ENCODE data around the gene PKP3.
A peak's percentile ranks its signal among the peaks of the same experiment; 100 is the strongest.
"Not testable (repeated sequence)": the region's sequence is repeated elsewhere in the genome, so short reads cannot be mapped to it uniquely, and the experiment has no call there.

The PKP3 gene

DNA sequence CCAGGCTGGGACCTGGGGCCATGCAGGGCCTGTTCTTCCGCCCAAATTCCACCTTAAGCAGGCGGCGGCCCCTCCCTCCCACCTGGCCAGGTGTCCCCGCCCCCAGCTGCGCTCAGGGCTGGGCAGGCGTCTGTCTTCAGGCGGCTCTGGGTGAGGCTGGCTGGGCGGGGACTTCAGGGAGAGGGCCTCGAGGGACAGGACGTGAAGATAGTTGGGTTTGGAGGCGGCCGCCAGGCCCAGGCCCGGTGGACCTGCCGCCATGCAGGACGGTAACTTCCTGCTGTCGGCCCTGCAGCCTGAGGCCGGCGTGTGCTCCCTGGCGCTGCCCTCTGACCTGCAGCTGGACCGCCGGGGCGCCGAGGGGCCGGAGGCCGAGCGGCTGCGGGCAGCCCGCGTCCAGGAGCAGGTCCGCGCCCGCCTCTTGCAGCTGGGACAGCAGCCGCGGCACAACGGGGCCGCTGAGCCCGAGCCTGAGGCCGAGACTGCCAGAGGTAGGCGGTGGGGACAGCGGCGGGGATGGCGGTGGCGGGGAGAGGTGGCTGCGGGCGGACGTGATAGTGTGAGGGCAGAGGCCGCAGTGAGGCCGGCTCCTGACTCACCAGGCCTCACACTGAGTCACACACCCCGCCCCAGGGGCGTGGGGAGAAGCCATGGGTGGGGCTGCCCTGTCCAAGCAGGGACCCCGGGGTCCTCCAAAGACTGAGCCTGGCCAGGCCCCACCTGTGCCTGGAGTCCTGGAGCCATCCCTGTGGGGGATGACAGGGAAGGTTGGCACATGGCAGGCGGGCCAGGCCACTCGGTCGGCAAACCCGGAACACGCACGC lies at the start of gene PKP3:
Gene PKP3 (plus strand): TSS at position 176 of the 824 bp plus-strand sequence. CDS start 84 bp downstream, at position 260.
- no peak for DNase-seq (ENCODE audit: low read depth in 3 of 3)

DNA sequence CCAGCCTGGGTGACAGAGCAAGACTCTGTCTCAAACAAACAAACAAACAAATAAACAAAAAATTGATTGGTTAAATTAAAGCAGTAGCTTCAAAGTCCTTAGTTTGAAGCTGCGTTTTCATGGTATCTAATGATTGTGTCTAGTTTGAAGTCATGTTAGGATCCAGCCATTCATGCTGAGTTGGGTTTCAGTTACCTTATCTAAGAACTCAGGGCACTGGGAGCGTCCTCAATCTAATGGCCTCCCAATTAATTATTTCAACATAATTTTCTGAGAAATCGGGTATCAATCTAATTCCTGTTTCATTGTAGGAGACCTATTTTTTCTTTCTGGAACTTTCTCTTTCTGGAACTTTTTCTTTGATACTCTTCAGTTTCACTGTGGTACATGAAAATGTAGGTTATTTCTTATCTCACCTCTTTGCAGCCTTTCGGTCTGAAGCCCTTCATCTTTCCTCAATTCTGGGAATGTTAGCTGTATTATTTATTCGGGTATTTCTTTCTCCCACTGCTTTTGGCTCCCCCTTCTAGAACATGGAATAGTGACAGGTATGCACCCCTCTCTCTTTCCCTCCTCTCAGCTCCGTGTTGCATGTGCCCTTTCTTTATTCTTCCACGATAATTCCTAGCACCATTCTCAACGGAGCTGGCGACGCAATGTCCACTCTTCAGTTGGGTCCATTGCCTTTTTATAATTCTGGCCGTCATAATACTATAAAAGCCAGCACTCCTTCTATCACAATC lies 49.0 kb upstream of the PKP3 start:
- no peak for DNase-seq (ENCODE audit: low read depth in 3 of 3)

DNA sequence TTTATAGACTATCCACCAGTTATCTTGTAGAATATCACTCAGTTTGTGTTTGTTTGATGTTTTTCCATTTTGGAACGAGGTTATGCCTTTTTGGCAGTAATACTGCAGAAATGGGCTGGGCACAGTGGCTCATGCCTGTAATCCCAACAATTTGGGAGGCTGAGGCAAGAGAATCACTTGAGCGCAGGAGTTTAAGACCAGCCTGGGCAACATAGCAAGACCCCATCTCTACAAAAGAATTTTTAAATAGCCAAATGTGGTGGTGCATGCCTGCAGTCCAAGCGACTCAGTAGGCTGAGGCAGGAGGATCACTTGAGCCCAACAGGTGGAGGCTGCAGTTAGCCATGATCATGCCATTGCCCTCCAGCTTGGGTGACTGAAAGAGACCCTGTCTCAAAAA lies 47.5 kb upstream of the PKP3 start:
- no peak for DNase-seq (ENCODE audit: low read depth in 3 of 3)

DNA sequence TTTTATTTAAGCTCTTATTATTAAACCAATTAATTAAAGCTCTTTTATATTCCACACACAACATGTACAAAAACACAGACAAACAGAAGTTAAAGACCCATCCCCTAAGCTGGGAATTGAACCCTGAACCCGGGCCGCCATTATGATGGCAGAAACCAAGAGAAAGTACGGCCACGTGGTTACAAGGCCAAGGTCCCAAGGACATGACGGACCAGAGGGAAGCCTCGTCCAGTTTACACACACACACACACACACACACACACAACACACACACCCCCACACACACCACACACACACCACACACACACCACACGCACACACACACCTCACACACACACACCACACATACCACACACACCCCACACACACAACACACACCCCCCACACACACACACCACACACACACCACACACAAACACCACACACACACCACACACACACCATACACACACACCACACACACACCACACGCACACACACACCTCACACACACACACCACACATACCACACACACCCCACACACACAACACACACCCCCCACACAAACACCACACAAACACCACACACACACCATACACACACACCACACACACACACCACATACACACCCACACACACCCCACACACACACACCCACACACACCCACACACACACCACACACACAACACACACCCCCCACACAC lies 44.6 kb upstream of the PKP3 start:
- DNase-seq (ENCODE audit: low read depth in 3 of 3) = not testable (repeated sequence)

GRCh38 chr11:350033-350722 lies 43.8 kb upstream of the PKP3 start:
- not testable (repeated sequence) for DNase-seq (ENCODE audit: low read depth in 3 of 3)

DNA sequence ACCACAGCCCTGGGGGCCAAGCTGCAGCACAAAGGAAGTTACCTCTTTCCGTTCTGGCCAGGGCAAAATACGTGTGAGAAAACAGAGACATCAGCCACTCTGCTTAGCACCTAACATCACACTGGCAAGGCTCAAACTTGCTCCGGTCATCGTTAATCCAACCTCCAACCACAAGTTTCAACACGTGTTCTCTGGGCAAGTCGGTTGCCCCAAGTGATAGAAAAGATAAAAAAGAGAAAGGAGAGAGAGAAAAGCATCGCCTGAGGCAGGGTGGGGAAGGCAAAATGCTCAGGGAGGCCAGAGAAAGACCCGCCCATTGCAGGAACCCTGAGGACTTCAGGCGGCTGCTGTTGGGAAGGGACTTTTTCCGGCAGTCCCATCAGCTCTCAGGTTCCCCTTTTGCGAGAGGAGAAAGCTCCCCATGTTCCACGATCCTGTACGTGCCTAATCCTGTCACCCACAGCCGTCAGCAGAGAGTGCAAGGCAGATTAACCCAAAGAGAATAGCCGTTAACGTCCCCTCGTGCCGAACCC lies 43.2 kb upstream of the PKP3 start:
- DNase-seq (ENCODE audit: low read depth in 3 of 3) = no peak

DNA sequence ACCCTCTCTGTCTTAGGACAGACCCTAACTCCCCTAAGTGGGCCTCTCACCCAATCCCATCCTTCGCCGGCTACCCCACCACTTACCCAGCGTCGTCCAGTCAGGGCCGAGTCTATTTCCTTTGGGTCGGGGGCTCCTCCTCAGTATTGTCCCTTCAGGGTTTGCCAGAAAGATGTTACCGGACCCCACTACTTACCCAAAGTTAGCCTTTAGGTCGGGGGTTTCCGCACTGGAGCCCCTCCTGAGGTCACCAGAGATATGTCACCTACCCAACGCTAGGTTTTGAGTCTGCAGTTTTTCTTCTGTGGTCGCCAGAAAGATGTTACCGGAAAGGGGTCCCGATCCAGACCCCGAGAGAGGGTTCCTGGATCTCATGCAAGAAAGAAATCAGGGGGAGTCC lies 42.6 kb upstream of the PKP3 start:
- DNase-seq (ENCODE audit: low read depth in 3 of 3) = no peak

- no peak for DNase-seq (ENCODE audit: low read depth in 3 of 3)
These were observed 41.5 kb upstream of the PKP3 start for GRCh38 chr11:352456-353031.

DNA sequence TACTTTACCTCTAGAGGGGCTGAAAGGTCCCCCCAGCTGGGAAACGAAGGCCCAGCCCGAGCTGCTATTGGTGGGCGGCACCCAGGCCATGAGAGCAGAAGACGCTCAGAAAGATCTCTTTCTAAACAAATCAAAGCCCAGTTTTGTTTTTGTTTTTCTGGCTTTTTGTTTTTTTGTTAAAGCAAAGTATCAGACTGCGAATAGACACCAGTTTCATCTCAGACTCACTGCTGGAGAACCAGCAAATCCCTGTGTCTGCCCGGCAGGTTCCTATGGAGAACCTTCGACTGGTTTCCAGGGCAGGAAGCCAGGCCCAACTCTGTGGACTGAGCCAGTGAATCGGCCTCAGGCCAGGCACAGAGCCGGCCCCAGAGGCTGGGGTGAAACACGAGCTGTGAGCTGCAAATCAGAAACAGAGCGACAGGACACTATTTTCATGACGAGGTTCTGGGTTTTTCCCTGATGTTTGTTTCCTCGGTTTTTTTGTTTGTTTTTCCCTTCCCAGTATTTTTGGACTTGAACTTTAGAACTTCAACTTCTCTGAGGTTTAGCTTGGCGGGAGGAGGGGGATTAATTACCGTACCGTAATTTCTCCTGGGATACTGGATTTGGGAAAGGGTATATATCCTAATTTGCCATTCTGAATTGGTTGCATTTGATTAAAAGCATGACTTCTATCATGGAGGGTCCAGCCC lies 40.7 kb upstream of the PKP3 start:
- no peak for DNase-seq (ENCODE audit: low read depth in 3 of 3)

GRCh38 chr11:355581-356458 lies 38.2 kb upstream of the PKP3 start:
- DNase-seq (ENCODE audit: low read depth in 3 of 3) = peak; percentile 77 to 89 (median 79)

DNA sequence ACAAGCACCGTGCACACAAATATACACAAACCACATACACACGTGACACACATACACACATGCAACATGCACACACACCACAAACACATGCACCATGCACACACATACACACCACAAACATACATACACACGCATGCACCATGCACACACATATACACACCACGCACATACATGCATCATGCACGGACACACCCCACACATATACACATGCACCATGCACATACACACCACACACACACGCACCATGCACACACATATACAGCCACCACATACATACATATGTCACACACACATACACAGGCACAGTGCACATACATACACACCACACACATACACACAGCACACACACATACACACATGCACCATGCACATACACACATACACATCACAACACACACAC lies 37.4 kb upstream of the PKP3 start:
- no peak for DNase-seq (ENCODE audit: low read depth in 3 of 3)

DNA sequence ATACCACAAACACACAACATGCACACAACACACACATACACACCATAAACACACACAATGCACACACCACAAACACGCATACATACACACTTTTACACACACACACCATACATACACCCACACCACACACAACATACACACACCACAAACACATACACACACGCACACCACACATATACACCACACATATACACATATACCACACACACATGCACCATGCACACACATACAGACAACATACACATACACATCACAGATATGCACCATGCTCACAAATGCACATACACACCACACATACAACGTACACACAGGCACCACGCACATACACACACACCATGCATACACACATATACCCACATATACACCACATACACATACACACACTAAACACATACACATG lies 36.4 kb upstream of the PKP3 start:
- no peak for DNase-seq (ENCODE audit: low read depth in 3 of 3)

- DNase-seq (ENCODE audit: low read depth in 3 of 3) = no peak
These were observed 35.7 kb upstream of the PKP3 start for GRCh38 chr11:358129-358800.

GRCh38 chr11:359181-359714 lies 34.8 kb upstream of the PKP3 start:
- peak in 1 of 3 experiments; percentile 21 for DNase-seq (ENCODE audit: low read depth in 3 of 3)

DNA sequence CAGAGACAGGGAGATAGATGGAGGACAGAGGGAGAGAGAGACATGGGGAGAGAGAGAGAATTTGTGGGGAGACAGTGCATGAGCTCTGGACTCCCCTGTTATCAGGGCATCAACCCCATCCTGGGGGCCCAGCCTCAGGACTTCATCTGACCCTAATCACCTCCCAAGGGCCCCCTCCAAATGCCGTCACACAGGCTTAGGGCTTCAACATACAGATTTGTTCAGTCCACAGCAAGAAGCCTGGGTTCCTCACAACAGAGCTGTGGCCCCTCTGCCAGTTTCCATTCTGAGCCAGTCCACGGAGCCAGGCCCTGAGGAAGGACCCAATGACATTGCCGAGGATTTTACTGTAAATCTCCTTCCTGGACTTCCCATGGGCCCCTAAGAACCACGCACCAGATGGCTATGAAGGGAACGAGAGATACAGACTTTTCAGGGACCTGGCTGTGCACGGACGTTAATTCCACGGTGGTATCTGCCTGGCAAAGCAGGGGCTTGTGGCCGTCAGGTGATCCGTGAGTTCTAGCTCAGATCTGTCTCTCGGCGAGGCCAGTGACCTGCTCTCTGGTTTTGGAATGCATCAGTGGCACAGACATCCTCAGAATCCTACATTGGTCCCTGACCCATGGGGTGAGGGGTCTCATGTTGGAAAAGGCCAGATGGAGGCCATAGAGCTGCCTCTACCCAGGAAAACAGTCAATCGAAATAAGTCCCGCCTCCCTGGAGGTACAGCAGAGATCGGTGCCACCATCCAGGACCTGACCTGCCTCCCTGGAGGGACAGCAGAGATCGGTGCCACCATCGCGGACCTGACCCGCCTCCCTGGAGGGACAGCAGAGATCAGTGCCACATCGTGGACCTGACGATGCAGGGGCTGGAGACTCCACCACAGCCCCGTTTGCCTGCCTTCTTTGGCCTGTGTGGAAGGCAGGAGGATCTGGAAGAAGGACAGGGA lies 33.4 kb upstream of the PKP3 start:
- DNase-seq (ENCODE audit: low read depth in 3 of 3) = no peak

GRCh38 chr11:362642-363442 lies 31.2 kb upstream of the PKP3 start:
- DNase-seq (ENCODE audit: low read depth in 3 of 3) = no peak

DNA sequence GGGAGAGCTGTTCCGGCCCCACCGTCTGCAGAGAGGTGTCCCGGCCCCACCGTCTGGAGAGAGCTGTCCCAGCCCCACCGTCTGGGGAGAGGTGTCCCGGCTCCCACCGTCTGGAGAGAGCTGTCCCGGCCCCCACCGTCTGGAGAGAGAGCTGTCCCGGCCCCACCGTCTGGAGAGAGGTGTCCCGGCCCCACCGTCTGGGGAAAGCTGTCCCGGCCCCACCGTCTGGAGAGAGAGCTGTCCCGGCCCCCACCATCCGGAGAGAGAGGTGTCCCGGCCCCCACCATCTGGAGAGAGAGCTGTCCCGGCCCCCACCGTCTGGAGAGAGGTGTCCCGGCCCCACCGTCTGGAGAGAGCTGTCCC lies 30.6 kb upstream of the PKP3 start:
- not testable (repeated sequence) for DNase-seq (ENCODE audit: low read depth in 3 of 3)

Measured in stimulated activated CD4-positive, alpha-beta T cell treated with anti-CD3 and anti-CD28 coated beads, TNF-alpha, amount 100 ng/mL, for 24 hours (primary cell).